Glutamatergic neuron (in vitro differentiated cells): ENCODE data around the gene SLC43A2. TPM values are rescaled to one million over a fixed set of nuclear protein-coding genes. Genes with fewer than 3 reads are reported as not detected.

Experiments
- DNase-seq: peaks from one replicate; pipeline ENCODE4 v3.0.0; 2022
- H3K27ac Mint-ChIP-seq: one replicate; pipeline ENCODE4 v1.8.0; 2020; ENCODE audit warnings: mild to moderate bottlenecking, mixed read lengths, inconsistent platforms; ENCODE audit not compliant: unreplicated experiment
- H3K27me3 Mint-ChIP-seq: one replicate; pipeline ENCODE4 v1.8.0; 2020; ENCODE audit warnings: mild to moderate bottlenecking, moderate library complexity, mixed read lengths, inconsistent platforms; ENCODE audit not compliant: unreplicated experiment
- H3K36me3 Mint-ChIP-seq: one replicate; pipeline ENCODE4 v1.8.0; 2020; ENCODE audit warnings: mild to moderate bottlenecking, mixed read lengths, inconsistent platforms; ENCODE audit not compliant: unreplicated experiment
- H3K4me1 Mint-ChIP-seq: one replicate; pipeline ENCODE4 v1.8.0; 2020; ENCODE audit warnings: mild to moderate bottlenecking, low read depth, mixed read lengths, inconsistent platforms; ENCODE audit not compliant: unreplicated experiment
- H3K4me3 Mint-ChIP-seq: one replicate; pipeline ENCODE4 v1.8.0; 2020; ENCODE audit warnings: mild to moderate bottlenecking, mixed read lengths, inconsistent platforms; ENCODE audit not compliant: unreplicated experiment
- H3K9me3 Mint-ChIP-seq: one replicate; pipeline ENCODE4 v1.8.0; 2020; ENCODE audit warnings: mild to moderate bottlenecking, moderate library complexity, mixed read lengths, inconsistent platforms; ENCODE audit not compliant: unreplicated experiment
- total RNA-seq: library from RNA; stranded (reverse); fragmentation: NEBNext Ultra II Directional; extraction: Animal tissue kit (Norgen Biotek cat#: 25700); gene quantifications from one replicate; pipeline ENCODE4 v1.2.1, GENCODE V29; 2021; ENCODE audit not compliant: unreplicated experiment
- TF ChIP-seq, protein P1 (sequence below): fragments of 200-600 bp; sonication (generic); IDR thresholded peaks from one replicate; pipeline ENCODE4 v1.5.0; 2021; ENCODE audit not compliant: partially characterized antibody, unreplicated experiment

SLC43A2 gene
- total RNA-seq, 1 donor from 2014 or later: 31.3 TPM

DNA sequence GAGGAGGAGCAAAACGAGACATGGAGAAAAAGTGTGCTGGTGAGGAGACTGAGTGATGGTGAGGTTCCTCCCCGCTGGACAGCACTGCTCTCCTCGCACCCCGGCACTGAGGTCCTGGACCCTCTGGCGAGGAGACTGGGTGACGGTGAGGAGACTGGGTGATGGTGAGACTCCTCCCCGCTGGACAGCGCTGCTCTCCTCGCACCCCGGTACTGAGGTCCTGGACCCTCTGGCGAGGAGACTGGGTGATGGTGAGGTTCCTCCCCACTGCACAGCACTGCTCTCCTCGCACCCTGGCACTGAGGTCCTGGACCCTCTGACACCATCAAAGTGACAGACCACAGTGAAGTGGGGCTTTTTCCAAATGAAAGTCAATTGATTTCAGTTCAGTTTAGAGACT is 76.9 kb downstream of the SLC43A2 start:
- DNase-seq: no peak
- Mint-ChIP-seq H3K4me3 (no peak overlapping the region), H3K9me3 (no peaks in the 10 kb centered on the region), H3K27ac (no peak overlapping the region), H3K27me3 (no peaks in the 10 kb centered on the region), H3K4me1 (peaks cover 18% of the 10 kb centered on the region), H3K36me3 (no peaks in the 10 kb centered on the region)
- TF ChIP-seq, protein P1, sequence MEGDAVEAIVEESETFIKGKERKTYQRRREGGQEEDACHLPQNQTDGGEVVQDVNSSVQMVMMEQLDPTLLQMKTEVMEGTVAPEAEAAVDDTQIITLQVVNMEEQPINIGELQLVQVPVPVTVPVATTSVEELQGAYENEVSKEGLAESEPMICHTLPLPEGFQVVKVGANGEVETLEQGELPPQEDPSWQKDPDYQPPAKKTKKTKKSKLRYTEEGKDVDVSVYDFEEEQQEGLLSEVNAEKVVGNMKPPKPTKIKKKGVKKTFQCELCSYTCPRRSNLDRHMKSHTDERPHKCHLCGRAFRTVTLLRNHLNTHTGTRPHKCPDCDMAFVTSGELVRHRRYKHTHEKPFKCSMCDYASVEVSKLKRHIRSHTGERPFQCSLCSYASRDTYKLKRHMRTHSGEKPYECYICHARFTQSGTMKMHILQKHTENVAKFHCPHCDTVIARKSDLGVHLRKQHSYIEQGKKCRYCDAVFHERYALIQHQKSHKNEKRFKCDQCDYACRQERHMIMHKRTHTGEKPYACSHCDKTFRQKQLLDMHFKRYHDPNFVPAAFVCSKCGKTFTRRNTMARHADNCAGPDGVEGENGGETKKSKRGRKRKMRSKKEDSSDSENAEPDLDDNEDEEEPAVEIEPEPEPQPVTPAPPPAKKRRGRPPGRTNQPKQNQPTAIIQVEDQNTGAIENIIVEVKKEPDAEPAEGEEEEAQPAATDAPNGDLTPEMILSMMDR: no peak

DNA sequence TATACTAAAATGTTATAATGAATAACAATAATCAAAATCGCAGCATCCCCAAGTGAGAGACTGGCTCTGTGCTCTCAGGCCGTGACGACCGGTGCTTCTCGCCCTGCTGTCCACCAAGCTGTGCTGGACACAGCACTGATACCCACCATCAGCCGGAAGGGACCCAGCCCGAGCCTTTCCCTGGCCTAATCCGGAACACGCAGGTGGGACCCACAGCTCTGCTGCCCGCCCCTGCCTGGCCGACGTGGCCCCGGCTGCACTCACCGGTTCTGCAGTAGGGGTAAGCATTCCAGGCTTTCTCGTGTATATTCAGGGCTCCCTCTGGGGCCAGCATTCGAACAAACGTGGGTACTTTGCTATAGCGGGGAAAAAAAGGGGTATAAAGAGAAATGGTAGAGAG is 80.6 kb downstream of the SLC43A2 start:
- TF ChIP-seq, protein P1: no peak
- Mint-ChIP-seq H3K27ac (no peak overlapping the region), H3K27me3 (no peaks in the 10 kb centered on the region), H3K4me1 (peaks cover 4% of the 10 kb centered on the region), H3K36me3 (no peaks in the 10 kb centered on the region), H3K9me3 (no peaks in the 10 kb centered on the region), H3K4me3 (no peak overlapping the region)
- DNase-seq: no peak

DNA sequence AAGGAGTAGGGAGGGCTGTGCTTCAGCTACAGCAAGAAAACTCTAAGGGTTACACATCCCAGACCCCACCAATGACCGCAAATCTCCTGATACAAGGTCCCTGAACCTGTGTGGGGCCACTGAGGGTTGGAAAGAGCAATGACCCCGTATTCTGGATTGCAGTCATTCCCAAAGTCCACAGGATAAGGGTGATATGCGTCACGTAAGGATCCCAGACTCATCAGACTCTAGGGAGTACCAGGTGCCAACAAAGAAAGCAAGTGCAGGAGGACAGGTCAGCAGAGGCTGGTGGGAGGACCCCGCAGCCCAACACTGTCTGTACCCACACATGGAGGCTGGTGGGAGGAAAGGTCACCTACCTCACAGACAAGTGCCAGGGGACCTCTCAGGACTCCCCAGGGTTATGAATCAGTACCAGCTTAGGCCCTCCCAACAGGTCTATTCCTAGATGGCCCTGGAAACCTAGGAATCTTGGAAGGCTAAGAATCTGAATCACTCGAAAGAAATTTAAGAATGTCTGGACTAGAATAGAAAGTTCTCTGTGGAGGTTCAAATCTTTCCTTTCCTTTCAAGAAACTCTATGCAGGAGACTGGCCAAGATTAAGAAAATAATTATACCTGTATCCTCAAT is 82.2 kb downstream of the SLC43A2 start:
- Mint-ChIP-seq H3K36me3 (no peaks in the 10 kb centered on the region), H3K27me3 (no peaks in the 10 kb centered on the region), H3K4me3 (no peak overlapping the region), H3K27ac (no peak overlapping the region), H3K9me3 (no peaks in the 10 kb centered on the region), H3K4me1 (peaks cover 3% of the 10 kb centered on the region)
- TF ChIP-seq, protein P1: no peak
- no peak for DNase-seq

DNA sequence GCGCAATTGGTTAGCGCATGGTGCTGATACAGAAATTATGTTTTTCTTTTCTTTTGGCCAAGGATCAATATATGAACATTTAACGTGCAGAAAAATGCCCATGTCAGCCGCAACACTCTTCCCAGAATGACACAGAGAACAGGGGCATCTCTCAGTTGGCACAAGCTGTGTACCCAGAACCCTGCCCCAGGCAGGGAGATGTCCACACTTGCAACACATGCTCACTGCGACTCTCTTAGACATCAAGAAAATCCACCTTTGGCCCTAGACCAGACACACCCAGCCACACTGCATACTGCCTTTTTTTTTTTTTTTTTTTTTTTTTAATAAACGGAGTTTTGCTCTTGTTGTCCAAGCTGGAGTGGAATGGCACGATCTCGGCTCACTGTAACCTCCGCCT is 83.0 kb downstream of the SLC43A2 start:
- H3K4me1 Mint-ChIP-seq: no peaks in the 10 kb centered on the region
- TF ChIP-seq, protein P1: no peak
- DNase-seq: no peak
- H3K4me3 Mint-ChIP-seq: no peak overlapping the region
- H3K27ac Mint-ChIP-seq: no peak overlapping the region
- no peaks in the 10 kb centered on the region for H3K27me3 Mint-ChIP-seq
- H3K36me3 Mint-ChIP-seq: no peaks in the 10 kb centered on the region
- no peaks in the 10 kb centered on the region for H3K9me3 Mint-ChIP-seq

DNA sequence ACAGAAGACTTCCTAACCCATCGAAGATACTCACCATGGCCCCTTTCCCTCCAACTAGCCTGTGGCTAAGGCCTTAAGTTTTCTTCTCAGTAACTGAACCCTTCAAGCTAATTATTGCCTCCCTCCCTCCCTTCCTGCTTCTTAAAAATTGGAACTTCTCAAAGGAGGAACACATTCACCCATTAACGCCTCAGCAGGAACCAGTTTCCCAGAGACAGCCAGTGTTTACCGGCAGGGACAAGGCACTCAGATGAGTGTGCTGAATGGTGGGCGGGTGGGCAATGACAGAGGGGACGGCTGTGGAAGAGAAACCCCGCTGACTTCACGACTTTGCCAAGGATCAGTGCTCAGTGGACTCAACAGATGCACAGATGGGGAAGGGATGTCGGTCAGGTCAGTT is 86.3 kb downstream of the SLC43A2 start:
- no peaks in the 10 kb centered on the region for H3K27me3 Mint-ChIP-seq
- no peak for DNase-seq
- H3K36me3 Mint-ChIP-seq: no peaks in the 10 kb centered on the region
- TF ChIP-seq, protein P1: no peak
- no peaks in the 10 kb centered on the region for H3K4me1 Mint-ChIP-seq
- H3K9me3 Mint-ChIP-seq: no peaks in the 10 kb centered on the region
- no peak overlapping the region for H3K4me3 Mint-ChIP-seq
- H3K27ac Mint-ChIP-seq: no peak overlapping the region
